GM12873 (cell line): Measurements from ENCODE around the gene MFSD1.
A peak's percentile ranks its signal among the peaks of the same experiment; 100 is the strongest.

Source experiments
- CTCF ChIP-seq: IDR thresholded peaks from 2 replicates; pipeline ENCODE4 v1.5.1; 2012; ENCODE audit warnings: low read depth, mild to moderate bottlenecking, moderate library complexity, low read length, control low read depth; ENCODE audit not compliant: insufficient read depth; ENCODE audit errors: missing control alignments

The MFSD1 gene

DNA sequence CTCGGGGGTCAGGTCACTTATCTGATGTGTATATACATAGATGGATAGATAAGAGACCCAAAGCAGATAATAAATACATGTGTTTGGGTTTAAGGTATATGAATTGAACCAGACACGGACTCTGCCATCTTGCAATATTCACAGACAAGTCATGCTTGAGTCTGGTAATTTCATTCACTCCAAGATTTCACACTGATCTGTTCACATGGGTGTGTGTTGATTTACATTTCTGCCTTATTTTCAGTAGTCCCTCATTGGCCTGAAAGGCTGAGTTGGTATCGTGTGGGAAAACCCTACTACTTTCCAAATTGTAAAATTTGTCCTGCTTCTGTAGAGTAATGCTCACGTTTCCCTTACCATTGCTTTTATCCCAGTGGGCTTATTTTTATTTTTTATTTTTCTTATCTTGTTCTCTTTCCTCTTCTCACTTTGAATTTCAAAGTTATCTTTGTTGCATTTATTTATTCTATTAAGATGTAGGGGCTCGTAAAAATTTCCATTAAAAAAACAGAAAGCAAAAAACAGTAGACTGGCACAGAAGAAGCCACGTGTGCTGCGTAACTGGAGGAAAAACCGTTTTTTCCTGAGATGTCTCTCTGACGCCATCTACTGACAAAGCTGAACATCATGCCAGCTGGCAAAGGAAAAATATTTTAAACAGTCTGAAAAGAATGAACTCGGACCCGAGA, 10.8 kb upstream of the MFSD1 start:
- peak; percentile 79 for TF ChIP-seq CTCF

- no peak for TF ChIP-seq CTCF
Measured at GRCh38 chr3:158792709-158793108, 9.1 kb upstream of the MFSD1 start.

DNA sequence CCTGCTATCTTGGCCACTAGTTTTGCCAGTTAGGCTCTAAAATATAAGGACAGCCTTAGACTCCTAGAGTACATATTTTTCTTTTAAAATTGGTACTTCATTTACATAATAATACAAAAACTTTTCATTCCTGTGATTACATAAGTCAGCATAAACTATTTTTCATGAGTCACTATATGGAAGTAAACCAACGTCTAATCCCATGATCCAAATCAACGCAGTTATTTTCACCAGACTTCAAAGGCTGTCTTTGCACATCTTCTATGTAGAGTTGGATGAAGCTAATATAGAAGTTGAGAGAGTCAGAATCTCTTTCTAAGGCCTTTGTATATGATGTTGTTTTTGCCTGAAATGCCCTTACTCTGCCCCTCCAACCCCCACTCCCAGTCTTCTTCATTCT, 7.6 kb upstream of the MFSD1 start:
- no peak for TF ChIP-seq CTCF

DNA sequence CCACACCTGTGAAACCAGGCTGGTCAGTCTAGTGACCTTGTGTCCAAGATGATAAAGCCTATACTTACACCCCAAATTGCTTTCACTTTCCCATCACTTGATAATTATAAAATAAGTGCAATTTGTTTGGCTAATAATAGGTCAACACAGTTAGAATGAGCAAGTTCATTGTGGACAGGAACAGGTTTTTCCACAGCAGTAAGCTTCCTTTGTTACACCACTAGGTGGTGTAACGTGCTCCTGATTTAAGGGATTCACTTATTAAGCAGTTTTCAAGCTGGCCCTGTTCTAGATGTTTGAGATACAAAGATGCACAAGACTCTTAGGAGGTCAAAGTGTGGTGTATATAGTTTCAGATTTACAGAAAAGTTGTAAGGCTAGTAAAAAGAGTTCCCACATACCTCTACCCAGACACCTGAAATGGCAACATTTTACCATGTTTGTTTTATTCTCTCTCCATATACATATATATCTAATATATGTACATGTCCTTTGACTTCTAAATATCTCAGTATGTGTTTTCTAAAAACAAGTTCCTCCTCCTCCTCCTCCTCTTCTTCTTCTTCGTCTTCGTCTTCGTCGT, 6.8 kb upstream of the MFSD1 start:
- TF ChIP-seq CTCF = peak; percentile 72

- TF ChIP-seq CTCF = no peak
Measured at GRCh38 chr3:158801201-158801600, 653 bp upstream of the MFSD1 start.

DNA sequence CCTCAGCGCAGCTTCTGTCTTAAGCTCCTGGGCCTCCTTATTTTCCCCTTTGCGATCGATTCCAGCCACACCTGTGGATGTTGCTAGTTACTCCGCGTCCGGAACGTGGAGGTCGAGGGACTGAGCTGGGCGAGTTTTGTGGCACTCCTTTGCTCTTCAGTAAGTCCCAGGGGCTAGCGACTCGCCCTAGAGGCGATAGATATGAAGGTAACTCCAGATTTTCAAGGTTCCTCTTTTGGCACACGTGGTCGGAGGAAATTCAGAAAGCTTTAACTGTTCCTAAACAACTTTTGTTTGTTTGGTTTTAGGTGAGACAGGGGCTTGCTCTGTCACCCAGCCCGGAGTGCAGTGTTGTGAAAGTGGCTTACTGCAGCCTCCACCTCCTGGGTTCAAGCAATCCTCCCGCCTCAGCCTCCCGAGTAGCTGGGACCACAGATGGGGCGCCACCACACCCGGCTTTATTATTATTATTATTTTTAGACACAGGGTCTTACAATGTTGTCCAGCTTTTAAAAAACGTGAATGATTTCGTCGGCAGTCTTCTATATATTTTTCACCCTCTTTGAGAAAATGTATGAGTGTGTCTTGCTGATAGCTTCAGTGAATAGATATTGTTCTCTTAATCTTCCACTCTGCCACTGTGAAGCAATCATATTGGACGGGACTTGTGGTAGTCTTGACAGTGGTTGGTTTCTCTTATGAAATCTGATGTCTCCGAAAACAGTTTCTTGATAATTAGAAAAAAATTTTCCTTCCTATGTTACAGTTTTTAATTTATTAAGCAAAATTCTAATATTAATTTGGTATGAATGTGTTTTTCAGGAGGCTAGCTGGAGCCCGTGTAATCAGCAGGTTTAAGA, 785 bp downstream of the MFSD1 start:
- peak; percentile 27 for TF ChIP-seq CTCF

- TF ChIP-seq CTCF = no peak
Measured at GRCh38 chr3:158804441-158804840, 2.6 kb downstream of the MFSD1 start.
